ENCODE measurements around the gene MYBBP1A. TPM values are rescaled to one million over a fixed set of nuclear protein-coding genes. Genes with fewer than 3 reads are reported as not detected.

The MYBBP1A gene
- total RNA-seq, 2 experiments from 2014 or later = 36.7 to 37.7 TPM

DNA sequence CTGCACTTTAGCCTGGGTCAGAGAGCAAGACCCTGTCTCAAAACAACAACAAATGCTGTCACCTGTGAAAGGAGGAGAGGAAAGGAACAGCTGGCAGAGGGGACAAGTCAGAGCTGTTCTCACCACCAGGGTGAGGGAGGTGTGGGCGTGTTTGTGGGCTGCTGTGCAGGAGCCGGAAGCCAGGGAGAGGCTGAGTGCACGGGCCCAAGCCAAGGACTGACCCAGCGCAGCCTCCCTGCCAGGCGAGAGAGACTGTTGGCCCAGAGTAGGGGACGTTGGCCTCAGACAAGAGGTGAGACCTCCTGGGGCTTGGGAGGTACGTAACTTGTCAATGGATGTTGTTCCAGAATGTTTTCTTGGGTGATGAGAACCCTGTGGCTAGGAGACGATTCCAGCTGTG, 45.8 kb downstream of the MYBBP1A start:
- DNase-seq = peak; percentile 60
- Mint-ChIP-seq H3K27me3 (peaks cover 5% of the 10 kb centered on the region), H3K9me3 (no peaks in the 10 kb centered on the region), H3K4me1 (peaks cover 28% of the 10 kb centered on the region), H3K27ac (no peak overlapping the region), H3K4me3 (no peak overlapping the region), H3K36me3 (ENCODE audit: low read depth) (no peaks in the 10 kb centered on the region)
- ChIA-PET CTCF (interaction anchor here (1.0 to 1.5 kb wide), 3 partner anchors 9 to 88 kb away, joined by 3 to 4 read pairs (median 3); no protein-coding TSS in a partner anchor), POLR2A (no interaction called here)

DNA sequence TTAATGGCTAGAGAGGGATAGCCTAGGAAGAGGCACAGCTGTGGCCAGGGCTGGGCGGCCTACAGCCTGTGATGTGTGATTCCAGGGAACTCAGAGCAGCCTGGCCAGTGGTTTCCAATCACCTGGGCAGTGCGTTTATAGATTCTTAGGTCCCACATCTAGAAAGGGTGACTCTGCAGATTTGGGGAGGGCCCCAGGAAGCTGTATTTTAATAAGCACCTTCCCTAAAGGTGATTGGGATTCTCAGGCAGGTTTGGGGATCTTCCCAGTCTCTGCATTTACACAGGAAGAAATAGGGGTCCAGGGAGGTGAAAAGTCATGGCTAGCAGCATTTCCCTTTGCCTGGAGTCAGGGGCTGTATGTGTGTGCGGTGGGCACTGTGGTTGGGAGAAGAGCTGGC, 47.0 kb downstream of the MYBBP1A start:
- H3K4me3 Mint-ChIP-seq = no peak overlapping the region
- CTCF ChIA-PET = no interaction called here
- H3K27ac Mint-ChIP-seq = no peak overlapping the region
- no peaks in the 10 kb centered on the region for H3K36me3 Mint-ChIP-seq (ENCODE audit: low read depth)
- no peak for DNase-seq
- H3K4me1 Mint-ChIP-seq = peaks cover 38% of the 10 kb centered on the region
- POLR2A ChIA-PET = no interaction called here
- peaks cover 5% of the 10 kb centered on the region for H3K27me3 Mint-ChIP-seq
- H3K9me3 Mint-ChIP-seq = no peaks in the 10 kb centered on the region

DNA sequence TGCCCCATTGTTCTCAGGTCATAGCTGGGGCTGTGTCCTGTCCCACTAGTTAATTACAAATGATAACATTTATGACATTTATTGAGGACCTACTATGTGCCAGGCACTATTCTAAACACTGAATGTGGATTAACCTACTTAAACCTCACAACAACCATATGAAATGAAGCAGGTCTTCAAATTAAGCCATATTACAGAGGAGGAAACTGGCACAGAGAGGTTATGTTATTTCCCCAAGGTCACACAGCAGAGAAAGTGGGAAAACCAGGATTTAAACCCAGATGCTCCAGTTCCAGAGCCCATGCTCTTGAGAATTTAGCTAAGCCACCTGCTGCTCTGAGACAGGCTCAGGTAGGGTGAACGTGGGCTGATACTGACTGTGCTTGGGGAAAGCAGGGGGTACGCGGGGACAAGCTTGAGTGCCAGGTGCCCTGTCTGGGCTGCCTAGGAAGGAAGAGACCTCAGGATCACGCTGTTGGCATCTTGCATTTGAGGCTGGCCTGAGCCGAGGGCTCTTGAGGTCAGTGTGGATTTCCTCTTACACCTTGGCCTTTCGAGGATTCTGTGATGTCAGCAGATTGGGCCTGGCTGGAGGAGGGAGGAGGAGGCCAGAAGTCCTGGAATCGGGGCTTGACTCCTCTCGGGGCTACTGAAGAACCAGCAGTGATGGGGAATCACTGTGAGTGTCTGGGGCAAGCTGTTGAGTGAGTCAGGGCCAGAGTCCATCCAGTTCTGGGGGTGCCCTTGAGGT, 47.6 kb downstream of the MYBBP1A start:
- ChIA-PET POLR2A (no interaction called here), CTCF (no interaction called here)
- DNase-seq = no peak
- peaks cover 9% of the 10 kb centered on the region for H3K27me3 Mint-ChIP-seq
- no peaks in the 10 kb centered on the region for H3K36me3 Mint-ChIP-seq (ENCODE audit: low read depth)
- H3K27ac Mint-ChIP-seq = no peak overlapping the region
- H3K9me3 Mint-ChIP-seq = no peaks in the 10 kb centered on the region
- no peak overlapping the region for H3K4me3 Mint-ChIP-seq
- H3K4me1 Mint-ChIP-seq = peaks cover 38% of the 10 kb centered on the region

DNA sequence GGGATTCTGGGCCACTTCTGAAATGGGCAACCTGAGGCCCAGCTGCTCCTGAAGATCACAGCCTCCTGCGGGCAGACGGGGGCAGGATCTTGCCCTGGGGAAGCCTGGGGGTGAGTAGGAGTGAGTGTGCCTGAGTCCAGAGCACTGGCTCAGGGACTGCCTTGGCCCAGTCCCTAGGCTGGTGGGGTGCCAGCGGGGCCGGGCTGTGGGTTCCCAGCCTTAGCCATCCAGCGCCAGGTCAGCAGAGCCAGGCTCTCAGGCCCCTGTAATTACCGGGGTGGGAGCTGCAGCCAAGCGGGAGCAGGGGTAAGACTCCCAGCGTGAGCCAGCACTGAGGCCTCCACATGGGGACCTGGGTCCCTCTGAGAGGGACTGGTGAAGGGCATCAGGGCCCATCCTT, 48.3 kb downstream of the MYBBP1A start:
- ChIA-PET CTCF (no interaction called here), POLR2A (no interaction called here)
- Mint-ChIP-seq H3K27ac (no peak overlapping the region), H3K36me3 (ENCODE audit: low read depth) (no peaks in the 10 kb centered on the region), H3K27me3 (peaks cover 9% of the 10 kb centered on the region), H3K4me3 (no peak overlapping the region), H3K9me3 (no peaks in the 10 kb centered on the region), H3K4me1 (peaks cover 38% of the 10 kb centered on the region)
- no peak for DNase-seq

DNA sequence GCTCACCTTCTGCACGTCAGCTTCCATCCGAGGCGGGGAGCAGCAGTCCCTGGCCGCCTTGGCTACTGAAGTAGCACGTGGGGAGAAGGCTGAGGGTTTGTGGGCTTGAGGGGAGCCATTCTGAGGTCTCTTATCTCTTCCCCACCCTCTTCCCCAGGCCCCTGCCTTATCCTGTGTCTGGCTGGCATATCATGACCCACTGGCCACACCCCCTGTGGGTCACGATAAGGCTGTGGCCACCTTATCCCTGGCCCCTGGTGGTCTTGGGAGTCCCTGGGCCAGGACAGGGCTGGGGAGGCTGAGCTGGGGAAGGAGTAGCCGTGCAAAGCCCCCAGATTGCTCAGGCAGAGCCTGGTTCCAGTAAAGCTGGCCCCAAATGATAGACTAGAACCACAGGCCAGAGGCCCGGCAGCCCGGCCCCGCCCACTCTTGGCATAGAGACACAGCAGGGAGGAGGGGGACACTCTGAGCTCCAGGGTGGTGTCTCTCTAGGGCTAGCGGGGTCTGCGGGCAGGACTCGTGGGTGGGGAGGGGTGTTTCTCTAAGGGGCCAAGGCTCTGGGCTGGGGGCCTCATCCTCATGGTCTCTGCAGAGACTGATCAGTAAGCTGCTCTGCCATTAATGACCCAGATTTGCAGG, 48.9 kb downstream of the MYBBP1A start:
- no peaks in the 10 kb centered on the region for H3K9me3 Mint-ChIP-seq
- CTCF ChIA-PET = no interaction called here
- peaks cover 38% of the 10 kb centered on the region for H3K4me1 Mint-ChIP-seq
- H3K27me3 Mint-ChIP-seq = peaks cover 15% of the 10 kb centered on the region
- H3K36me3 Mint-ChIP-seq (ENCODE audit: low read depth) = no peaks in the 10 kb centered on the region
- POLR2A ChIA-PET = interaction anchor here (1.5 kb wide), 1 partner anchor 22 kb away, joined by 3 read pairs; no protein-coding TSS in a partner anchor
- H3K27ac Mint-ChIP-seq = no peak overlapping the region
- no peak overlapping the region for H3K4me3 Mint-ChIP-seq
- DNase-seq = no peak

DNA sequence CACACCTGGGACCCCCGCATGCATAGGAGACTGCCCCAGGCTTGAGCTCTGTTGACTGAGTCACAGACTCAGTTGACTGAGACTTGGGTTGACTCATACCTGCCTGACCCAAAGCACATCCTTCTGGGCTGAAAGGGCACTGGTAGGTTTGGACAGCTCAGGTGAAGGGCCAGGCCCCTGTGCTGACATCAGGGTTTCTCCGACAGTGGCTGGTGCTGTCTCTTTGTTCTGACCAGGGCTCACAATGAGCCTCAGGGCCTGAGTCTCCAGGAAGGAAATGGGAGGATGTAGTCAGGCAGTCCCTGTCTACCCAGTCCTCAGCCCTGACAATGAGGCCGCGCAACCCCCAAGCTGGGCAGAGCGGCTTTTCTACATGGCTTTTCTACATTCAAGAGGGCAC, 50.0 kb downstream of the MYBBP1A start:
- H3K27ac Mint-ChIP-seq = no peak overlapping the region
- no peaks in the 10 kb centered on the region for H3K9me3 Mint-ChIP-seq
- ChIA-PET CTCF (no interaction called here), POLR2A (interaction anchor here (1.1 to 1.5 kb wide), 2 partner anchors 19 to 21 kb away, joined by 3 to 5 read pairs; no protein-coding TSS in a partner anchor)
- DNase-seq = no peak
- H3K4me3 Mint-ChIP-seq = no peak overlapping the region
- H3K36me3 Mint-ChIP-seq (ENCODE audit: low read depth) = no peaks in the 10 kb centered on the region
- H3K27me3 Mint-ChIP-seq = peaks cover 26% of the 10 kb centered on the region
- peaks cover 36% of the 10 kb centered on the region for H3K4me1 Mint-ChIP-seq

DNA sequence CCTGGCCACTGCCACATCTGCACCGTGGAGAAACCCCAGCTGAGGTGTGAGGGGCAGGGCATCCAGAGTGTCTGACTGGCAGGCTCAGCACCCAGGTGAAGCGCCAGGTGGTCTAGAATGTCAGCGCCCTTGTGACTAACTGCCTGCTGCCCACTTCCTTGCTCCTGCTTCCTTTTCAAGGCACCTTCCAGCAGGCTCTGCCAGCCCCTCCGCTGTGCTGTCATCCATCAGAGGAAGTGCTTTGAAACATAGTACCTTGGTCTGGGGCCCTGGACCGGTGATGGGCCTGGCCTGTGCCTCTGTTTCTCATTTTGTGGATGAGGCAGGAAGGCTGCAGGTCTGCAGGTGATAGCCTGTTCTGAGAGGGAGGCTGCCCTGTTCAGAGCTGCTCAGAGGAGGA, 51.0 kb downstream of the MYBBP1A start:
- H3K36me3 Mint-ChIP-seq (ENCODE audit: low read depth) = no peaks in the 10 kb centered on the region
- H3K4me1 Mint-ChIP-seq = peaks cover 37% of the 10 kb centered on the region
- POLR2A ChIA-PET = interaction anchor here (1.1 kb wide), 1 partner anchor 18 kb away, joined by 5 read pairs; no protein-coding TSS in a partner anchor
- peaks cover 31% of the 10 kb centered on the region for H3K27me3 Mint-ChIP-seq
- DNase-seq = no peak
- no peak overlapping the region for H3K27ac Mint-ChIP-seq
- no peak overlapping the region for H3K4me3 Mint-ChIP-seq
- H3K9me3 Mint-ChIP-seq = no peaks in the 10 kb centered on the region
- CTCF ChIA-PET = no interaction called here

DNA sequence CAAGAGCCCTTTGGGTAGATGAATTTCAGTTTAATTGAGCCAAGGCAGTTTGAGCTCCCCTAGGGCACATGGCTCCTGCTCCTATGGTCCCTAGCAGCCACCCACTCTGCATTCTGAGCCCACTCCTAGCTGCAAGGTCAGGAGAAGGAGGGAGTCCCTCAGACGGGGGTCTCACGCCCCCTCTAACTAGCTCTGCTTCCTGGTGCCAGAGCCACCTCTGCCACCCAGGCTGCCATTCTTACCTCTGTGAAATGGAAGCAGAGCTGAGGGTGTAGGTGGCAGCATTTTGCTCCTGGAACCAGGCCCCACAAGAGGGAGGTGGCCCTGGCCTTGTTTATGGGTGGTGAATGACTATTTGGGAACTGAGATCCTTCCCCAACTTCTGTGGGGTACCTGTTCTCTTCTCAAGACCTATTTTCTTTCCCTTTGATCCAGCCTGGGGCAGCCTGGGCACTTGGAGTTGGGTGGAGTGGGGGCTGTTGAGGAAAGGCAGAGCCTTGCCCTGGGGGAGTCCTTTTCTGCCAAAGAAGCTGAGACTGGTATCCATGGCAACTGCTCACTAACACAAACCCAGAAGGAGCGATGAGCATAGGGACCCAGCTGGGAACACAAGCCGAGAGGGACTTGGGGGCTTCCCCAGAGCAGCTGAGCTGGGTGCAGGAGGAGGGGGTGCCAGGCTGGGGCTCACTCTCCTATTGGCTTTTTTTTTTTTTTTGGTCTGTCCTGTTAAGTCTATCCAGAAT, 51.7 kb downstream of the MYBBP1A start:
- Mint-ChIP-seq H3K9me3 (no peaks in the 10 kb centered on the region), H3K4me1 (peaks cover 30% of the 10 kb centered on the region), H3K4me3 (no peak overlapping the region), H3K27me3 (peaks cover 31% of the 10 kb centered on the region), H3K36me3 (ENCODE audit: low read depth) (no peaks in the 10 kb centered on the region), H3K27ac (no peak overlapping the region)
- POLR2A ChIA-PET = interaction anchor here (1.1 to 1.2 kb wide), 2 partner anchors 12 to 23 kb away, joined by 4 read pairs; no protein-coding TSS in a partner anchor
- CTCF ChIA-PET = interaction anchor here (0.7 kb wide), 1 partner anchor 119 kb away, joined by 4 read pairs; no protein-coding TSS in a partner anchor
- DNase-seq = no peak

DNA sequence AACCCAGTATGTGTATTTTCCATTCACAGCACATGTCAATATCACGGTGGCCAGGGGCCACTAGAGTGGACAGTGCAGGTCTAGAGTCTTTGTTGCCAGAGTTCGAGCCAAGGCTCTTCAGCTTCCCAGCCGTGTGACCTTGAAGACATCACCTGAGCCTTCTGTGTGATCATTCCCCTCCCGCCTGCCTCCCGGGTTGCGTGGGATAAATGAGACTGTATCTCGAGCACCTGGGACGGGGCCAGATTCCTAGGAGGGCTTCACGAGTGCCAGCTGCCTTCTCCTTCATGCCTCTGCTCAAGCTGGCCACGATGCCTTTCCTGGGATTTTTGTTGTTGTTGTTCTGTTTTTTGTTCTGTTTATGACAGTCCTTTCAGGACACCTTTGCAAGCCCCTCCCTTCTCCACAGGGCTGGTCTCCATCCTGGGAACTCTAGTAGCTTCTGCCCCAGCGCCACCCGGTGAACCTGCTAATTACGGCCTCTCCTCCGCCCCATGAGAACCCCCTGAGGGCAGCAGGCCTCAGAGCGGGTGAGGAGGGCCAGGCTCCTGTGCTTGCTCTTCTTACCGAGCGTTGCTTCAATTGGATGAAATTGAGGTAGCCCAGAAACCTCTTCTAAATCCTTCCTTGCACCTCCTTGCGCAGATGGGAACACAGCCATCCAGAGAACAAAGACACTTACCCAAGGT, 52.6 kb downstream of the MYBBP1A start:
- ChIA-PET POLR2A (interaction anchor here (1.1 to 1.2 kb wide), 2 partner anchors 11 to 22 kb away, joined by 4 read pairs; no protein-coding TSS in a partner anchor), CTCF (no interaction called here)
- peaks cover 39% of the 10 kb centered on the region for H3K27me3 Mint-ChIP-seq
- H3K4me1 Mint-ChIP-seq = peaks cover 27% of the 10 kb centered on the region
- H3K4me3 Mint-ChIP-seq = no peak overlapping the region
- no peaks in the 10 kb centered on the region for H3K36me3 Mint-ChIP-seq (ENCODE audit: low read depth)
- DNase-seq = no peak
- no peak overlapping the region for H3K27ac Mint-ChIP-seq
- H3K9me3 Mint-ChIP-seq = no peaks in the 10 kb centered on the region

DNA sequence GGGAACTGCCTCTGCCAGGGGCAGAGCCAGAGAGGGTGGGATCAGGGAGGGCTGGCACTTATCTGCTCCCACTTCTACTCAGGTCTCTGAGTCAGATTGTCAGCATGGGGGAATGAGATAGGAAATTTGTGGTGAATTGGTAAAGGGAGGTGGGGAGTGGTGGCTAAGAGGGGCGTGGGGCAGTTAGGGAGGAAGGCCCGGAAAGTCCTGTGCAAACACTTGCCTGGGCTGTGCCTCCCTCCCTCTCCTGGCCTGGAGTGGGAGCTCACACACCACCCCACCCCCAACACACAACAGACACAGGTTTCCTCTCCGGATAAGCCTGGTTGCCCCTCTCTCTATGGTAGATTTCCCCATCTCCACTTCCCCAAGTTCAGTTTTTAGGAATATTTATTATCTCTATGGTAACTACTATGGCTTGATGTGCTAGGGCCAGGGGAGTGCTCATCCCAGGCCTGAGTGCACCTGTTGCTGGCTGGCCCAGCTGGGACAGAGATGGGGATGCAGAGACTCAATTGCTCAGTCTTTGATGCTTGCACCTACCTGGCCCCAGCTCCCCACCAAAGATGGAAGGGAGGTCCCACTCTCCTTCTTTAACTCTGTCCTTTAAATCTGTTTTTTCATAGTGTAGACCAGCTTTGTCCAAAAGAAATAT, 53.8 kb downstream of the MYBBP1A start:
- POLR2A ChIA-PET = no interaction called here
- Mint-ChIP-seq H3K36me3 (ENCODE audit: low read depth) (no peaks in the 10 kb centered on the region), H3K27ac (no peak overlapping the region), H3K27me3 (peaks cover 51% of the 10 kb centered on the region), H3K4me1 (peaks cover 27% of the 10 kb centered on the region), H3K4me3 (no peak overlapping the region), H3K9me3 (no peaks in the 10 kb centered on the region)
- DNase-seq = no peak
- CTCF ChIA-PET = no interaction called here

DNA sequence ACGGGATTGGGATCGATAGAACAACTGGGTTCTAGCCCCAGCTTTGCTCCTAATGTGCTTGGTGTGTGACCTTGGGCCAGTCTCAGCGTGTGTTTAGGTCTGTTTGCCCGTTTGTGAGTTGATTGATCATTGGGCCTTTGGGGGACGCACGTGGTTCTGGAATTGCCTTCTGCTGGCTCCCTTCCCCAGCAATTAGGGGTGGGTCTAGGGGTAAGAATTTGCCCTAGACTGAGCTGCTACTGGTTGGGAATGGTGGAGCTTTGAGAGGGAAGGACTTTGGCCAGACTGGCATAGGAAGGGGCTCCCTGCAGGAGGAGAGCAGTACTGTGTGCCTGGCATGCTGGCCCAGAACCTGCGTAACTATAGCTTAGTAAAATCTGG, 55.0 kb downstream of the MYBBP1A start:
- Mint-ChIP-seq H3K27ac (no peak overlapping the region), H3K4me3 (no peak overlapping the region), H3K9me3 (no peaks in the 10 kb centered on the region), H3K27me3 (peaks cover 57% of the 10 kb centered on the region), H3K36me3 (ENCODE audit: low read depth) (no peaks in the 10 kb centered on the region), H3K4me1 (peaks cover 27% of the 10 kb centered on the region)
- CTCF ChIA-PET = interaction anchor here (0.7 to 2.3 kb wide), 3 partner anchors 9 to 79 kb away, joined by 3 to 10 read pairs (median 3); no protein-coding TSS in a partner anchor
- DNase-seq = no peak
- POLR2A ChIA-PET = interaction anchor here (0.7 to 1.5 kb wide), 3 partner anchors 14 to 56 kb away, joined by 3 read pairs; no protein-coding TSS in a partner anchor
